COR-L47 (cell line): ENCODE data around the gene ABLIM3.

Experiments
- DNase-seq: peaks from one replicate; lab custom pipeline; 2025; lab: John Stamatoyannopoulos, UW

ABLIM3 gene

DNA sequence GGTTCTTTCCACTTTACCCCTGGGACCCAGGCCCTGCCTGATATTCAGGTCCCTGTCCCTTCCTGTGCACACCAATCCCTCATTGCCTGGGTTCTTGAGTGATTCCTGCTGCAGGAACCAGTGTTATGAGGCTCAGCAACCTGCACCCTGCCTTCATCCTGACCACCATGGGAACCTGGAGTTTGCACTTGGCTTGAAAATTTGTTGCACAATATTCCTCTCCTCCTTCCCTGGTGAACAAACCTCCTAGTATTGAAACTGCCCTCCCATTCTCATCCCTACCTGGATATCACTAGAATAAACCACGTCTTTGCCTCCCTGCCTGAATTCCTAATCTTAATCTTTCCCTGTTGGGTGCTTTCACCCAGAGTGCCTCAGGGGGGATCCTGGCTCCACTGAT lies 78.3 kb downstream of the ABLIM3 start:
- no peak for DNase-seq

DNA sequence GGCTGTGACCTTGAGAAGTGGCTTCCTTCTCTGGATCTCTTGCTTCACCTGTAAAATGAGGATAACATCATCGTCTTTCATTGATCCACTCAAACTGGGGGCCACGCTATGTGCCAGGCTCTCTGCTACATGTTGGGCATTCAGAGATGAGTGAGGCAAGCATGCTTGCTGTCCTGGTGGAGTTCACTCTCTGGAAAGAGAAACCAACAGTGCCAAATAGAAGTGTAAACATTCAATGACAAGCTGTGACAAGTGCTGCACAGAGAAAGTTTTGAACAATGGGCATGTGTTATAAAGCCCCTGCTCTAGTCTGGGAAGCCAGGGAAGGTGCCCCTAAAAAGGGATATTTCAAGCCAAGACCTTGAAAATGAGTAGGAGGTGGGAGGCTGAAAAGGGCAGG lies 79.5 kb downstream of the ABLIM3 start:
- no peak for DNase-seq

DNA sequence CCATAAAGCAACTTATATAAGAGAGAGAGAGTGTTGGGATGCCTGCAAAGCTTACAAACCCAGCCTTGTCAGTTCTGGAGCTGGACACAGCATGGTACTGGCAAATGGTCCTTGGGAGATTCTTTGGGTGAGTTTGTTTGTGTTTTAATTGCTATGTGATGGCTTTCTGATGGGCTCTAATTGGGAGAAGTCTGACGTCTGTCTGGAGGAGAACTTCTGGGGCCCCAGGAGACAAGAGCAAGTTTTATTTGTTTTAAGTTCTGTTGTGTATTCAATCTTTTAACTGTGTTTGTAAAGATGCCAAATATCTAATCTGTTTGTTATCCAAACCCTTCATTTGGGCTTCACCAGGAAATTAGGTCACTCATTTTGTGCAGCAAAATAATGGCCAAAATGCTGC lies 80.0 kb downstream of the ABLIM3 start:
- no peak for DNase-seq

DNA sequence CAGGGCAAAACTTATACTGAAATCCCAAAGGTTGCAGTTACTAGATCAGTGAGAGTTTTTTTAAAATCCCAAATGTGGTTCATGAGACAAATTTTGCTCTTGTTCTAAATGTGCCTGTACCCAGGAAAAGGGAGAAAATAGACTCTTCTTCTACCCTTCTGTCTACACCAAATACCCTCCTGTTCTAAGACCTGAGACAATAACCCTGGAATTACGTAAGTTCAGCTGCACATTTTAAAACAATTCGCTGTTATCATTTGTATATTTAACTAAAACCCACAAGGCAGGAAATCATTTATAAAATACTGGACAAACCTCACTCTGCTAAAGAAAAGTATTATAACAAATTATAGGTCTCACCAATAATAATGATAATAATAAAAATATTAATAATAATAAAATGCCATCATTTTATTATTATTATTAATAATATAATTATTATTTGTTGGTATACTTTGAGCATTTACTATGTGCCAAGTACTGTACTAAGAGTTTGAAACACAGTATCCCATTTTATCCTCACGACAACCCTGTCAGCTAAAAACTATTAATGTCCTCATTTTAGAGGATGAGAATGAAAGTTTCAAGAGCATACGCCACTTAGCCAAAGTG lies 80.5 kb downstream of the ABLIM3 start:
- no peak for DNase-seq

DNA sequence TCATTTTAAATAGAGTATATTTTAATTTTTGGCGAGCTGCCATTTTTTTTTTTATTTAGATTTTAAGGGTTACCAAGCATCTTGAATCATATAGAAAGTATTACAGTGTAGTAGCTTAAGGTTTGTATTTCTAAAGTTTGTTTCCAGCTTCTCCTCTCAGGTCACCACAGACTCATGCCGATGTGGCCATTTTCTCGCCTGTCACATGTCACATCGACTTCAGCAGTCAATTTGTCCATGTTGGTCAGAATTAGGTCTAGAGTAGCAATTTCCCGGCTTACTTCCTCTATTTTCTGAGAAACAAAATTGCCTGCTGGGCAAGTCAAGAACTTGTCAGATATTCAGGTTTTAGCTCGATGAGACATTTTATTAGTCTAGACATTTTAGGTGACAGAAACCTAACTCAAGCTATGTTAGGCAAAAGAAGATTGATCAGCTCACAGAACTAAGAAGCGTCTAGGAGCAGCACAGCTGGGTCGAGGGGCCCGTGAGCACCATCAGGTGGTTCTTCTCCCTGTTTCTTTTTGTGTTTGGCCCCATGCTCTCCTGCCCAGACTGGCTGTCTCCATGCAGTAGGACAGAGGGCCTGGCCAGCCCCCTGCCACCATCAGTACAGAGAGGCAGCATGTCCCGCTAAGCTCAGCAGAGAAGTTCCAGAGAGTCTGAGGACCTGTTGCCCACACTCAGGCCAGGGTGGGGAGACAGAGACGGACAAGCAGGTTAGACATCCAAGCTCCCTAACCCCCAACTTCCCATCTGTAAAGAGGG lies 82.0 kb downstream of the ABLIM3 start:
- no peak for DNase-seq

DNA sequence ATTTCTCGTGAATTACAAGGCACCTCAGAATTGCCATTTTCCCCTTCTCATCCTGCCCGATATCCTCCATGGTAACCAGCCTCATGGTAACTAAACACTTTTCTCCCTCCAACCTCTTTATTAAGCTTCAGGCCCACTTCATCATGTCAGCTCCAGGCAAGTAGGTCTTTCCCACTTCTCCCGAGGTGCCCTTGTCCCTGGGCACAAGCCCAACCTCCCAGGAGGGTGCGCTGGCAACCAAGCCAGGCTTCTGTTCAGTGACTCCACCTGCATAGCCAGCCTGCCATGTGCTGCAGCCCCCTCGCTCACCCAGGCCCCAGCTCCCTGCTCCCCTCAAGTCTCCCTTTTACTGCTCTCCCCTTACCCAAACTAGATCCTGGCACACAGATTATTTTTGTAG lies 83.0 kb downstream of the ABLIM3 start:
- no peak for DNase-seq

DNA sequence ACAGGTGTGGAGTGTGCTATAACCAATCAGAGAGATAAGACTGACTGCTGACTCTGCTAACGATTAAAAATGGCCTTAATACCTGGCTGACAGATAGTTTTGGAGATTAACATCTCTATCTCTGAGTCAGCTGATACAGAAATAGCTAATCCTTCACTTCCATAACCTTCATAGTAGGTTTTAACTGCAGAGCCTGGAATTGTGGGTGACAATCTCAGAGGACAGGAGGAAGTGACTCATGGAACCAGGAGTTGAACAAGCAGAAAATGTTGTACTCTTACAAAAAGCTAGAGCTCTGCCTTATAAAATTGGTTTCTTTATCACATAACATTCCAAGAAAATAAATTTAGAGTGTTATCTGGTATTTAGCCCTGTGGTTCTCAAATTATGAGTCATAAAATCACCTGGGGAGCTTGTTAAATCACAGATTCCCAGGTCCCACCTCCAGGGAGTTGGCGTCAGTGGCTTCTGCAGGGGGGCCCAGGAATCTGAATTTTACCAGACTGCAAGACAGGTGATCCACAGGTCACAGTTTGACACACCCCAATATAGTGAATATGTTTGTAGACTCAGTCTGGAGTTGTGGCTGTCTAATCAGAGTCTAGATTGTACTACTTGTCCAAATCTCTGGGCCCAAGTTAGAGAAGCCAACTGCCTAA lies 86.0 kb downstream of the ABLIM3 start:
- DNase-seq = no peak

DNA sequence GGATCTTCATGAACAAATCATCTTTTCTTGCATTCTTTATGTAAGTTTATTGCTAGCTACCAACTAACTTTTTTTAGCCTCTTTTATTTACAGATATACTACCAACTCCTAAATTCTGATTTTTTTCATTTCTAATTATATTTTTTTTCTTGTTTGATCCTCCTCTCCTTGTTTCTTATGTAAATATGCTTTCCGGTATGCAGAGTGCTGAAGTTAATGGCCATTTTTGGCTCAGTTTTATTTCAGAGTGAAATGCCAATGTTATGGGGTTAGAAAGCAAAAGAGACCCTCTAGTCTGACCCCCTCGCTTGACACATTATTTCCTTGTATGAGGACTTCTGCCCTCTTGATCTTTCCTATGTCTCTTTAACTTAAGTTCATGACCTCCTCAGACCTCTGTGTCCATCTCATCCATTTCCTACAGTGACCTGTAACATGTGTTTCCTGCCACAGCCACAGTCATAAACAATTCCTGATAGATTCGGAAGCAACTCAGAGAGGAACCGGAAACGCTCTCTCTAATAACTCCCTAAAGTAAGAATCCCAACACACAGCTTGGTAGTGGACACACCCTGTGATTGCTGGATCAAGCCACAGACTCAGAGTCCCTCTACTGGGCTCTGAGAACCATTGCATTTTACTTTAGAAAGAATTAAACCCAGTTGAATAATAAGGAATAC lies 87.5 kb downstream of the ABLIM3 start:
- peak; percentile 37 for DNase-seq

DNA sequence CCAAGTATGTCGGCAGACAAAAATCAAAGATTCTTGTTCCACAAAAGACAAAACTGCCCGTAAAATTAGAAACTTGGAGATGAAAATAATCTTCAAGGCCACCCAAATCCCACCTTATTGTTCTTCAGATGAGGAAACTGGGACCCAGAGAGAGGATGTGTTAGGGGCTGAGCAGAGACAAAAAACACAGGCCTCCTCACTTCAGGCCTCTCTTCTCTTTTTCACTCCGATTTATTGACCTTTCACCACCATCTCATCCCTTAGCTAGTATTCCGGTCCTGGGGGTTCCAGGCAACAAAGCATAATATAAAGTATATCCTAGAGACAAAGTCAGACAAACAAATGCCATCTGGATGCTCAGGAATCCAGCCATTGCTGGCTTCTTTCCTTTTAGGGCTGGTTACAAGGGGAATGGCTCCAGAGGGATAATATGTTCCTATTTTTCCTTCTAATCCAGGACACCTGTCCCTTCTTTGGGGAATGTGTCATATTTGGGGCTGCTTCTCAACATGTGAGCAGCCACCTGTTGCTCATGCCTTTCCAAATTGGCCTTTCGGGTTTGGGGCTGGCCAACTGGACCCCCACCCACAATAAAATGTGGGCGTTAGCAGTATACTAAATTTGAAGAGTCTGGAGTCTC lies 88.1 kb downstream of the ABLIM3 start:
- DNase-seq = no peak

DNA sequence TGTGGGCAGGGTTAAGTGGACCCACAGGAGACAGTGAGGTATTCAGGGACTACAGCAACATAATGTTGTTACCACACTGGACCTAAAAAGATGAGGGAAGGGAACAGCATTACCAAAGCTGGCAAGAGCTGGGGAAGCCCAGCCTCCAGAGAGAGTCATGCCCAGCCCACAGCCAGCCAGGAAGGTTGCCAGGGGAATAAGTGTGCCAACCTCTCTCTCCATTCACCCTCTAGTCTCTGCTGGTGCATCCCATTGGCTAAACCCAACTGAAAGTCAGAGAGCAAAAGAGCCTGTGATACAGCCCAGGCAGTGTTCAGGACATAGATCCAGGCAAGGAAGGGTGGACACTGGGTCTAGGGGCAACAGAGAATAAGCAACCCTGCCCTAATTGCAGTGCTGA lies 94.5 kb downstream of the ABLIM3 start:
- DNase-seq = no peak

DNA sequence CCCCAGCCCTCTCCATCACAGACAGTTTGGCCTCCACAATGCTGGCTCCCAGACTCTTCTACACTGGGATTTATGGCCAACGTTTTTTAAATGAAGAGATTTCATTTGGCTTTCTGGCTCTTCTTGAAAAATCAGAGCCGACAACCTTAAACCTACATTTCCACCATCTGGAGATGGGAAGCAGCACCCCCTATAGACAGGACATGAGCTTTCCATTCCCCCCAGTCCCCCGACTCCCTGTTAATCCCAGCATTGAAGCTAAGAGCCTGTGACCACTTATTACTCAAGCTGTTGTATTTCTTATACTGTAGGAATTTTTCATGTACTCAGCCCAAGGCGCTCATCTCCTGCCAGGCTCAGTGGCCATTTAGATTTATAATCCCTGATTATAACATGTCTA lies 96.4 kb downstream of the ABLIM3 start:
- DNase-seq = no peak

DNA sequence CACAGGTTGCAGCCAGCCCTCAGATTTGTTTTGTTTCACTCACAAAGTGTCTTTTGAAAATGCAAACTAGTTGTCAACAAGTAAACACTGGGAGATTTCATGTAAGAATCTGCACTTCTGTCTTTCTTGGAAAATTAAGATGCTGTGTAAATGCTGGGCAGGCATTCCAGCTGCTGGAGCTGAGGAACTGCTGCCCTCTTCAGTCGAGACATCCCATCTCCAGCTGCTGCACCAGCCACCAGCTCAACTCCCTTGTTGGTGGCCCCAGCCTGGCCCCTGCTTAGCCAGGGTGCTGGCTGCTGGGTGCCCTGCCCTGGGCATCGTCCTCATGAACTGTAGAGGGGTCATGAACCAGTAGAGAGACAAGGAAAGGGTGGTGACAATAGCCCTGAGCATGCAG lies 97.2 kb downstream of the ABLIM3 start:
- DNase-seq = no peak

DNA sequence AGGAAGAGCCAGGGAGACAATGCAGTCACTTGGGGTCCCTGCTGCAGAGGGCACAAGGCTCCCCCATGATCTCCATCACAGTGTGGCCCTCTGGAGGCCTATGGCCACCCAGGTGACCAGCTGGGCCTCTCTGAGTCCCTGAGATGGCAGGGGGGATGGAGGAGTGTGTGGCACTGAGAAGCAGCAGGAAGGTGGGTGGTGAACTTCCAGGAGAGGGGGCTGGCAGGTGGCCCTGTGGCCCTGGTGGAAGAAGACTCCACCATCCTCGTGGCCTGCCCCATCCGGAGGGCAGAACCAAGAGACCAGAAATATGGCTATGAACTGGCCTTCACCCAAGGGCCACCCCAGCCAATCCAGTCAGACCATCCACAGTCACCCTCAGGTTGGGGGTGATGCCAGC lies 98.6 kb downstream of the ABLIM3 start:
- no peak for DNase-seq

DNA sequence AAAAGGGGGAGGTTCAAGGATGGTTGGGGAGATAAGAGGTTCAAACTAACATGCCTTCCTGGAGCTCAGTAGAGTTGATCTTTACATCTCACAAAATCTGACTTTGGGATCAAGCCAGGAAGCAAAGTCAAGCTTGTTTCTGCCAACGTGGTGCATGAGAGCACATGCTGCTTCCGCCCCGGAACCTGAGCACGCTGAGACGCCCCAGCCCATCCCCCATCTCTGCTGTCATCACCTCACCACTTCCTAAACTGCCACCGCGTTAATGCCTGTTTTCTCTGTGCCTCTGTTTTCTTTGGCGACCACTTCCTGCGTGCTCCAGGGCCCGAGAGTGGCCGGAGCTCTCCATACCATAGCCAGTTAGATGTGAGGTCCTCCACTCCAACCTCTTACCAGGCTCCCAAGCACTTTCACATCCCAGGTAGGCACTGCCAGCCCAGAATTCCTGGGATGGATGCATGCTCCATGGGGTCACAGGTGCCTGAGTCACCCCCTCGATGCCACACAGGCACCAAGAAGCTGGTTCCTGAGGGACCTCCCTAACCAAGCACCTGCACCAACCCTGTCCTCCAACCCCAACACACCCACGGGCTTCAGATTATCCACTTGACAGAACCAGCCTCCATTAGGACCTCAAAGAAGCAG lies 99.2 kb downstream of the ABLIM3 start:
- no peak for DNase-seq

DNA sequence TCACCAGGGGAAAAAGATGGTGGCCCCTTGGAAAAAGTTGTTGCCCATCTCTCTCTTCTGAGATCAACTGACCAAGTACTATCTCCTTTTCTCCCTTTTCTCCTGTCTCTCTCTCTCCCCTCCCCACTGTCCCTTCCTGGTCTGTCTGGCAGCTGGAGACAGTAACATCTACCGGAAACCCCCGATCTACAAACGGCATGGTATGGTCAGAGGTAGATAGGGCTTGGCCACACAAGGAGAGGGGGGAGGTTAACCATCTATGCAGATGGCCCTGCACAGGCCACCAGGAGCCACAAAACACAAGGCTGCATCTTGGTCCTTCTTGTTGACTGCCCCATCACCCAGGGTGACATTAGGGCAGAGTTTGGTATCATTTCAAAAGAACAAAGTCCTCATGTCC lies 101.0 kb downstream of the ABLIM3 start:
- no peak for DNase-seq

DNA sequence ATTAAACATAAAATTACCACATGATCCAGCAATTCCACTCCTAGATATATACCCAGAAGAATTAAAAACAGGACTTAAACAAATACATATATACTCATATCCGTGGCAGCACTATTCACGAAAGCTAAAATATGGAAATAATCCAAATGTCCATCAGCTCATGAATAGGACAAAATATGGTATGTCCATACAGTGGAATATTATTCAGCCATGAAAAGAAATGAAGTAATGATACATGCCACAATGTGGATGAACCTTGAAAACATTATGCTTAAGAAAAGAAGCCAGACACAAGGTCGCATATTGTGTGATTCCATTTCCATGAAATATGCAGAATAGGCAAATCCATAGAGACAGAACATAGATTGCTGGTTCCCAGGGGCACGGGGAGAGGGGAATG lies 105.6 kb downstream of the ABLIM3 start:
- DNase-seq = no peak

DNA sequence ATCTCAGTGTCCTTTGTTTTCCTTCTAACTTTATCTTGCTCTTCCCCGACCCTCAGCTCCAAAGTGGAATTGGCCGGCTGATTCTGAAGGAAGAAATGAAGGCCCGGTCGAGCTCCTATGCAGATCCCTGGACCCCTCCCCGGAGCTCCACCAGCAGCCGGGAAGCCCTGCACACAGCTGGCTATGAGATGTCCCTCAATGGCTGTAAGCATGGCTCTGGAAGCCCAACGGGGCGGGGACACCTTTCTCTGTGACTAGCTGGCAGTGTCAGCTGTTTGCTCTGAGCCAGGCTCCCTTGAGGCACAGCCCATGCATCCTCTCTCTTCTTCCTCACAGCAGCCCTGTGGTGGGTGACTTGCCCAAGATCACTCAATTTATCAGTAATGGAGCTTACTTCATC lies 106.4 kb downstream of the ABLIM3 start:
- no peak for DNase-seq

DNA sequence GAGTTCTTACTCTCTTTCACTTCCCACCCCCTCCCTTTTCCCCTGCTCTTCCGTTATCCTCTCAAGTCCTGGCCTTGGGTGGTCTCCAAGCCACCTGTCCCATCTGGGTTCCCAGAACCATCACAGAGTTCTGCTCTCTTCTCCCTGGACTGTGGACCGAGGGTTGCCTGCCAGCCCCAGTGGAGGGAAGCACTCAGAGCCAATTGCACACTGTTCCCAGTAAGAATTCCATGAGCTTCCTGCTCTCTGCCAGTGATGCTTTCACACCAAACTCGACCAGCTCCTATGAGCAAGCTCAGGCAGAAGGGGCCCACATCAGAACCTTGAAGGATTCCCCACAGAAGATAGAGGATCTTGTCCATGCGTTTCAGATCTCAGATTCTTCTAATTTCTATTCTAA lies 110.3 kb downstream of the ABLIM3 start:
- DNase-seq = no peak

DNA sequence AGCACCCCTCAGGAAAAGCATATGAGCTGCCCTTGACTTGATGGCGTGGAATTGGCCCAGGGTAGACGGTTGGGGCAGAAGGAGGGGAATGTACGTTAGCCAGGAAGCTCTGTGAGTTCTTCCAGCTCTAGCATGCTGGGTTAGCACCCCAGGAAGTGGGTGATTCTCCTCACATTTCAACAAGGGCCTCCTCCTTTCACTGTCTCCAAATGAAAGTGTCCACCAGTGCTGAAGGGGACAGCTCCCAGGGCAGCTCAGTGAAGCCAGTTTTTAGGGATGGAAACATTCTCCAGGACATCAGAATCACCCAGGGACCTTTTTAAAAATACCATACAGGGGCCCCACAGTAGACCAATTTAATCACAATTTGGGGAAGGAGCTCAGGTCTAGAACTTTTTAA lies 113.2 kb downstream of the ABLIM3 start:
- no peak for DNase-seq

DNA sequence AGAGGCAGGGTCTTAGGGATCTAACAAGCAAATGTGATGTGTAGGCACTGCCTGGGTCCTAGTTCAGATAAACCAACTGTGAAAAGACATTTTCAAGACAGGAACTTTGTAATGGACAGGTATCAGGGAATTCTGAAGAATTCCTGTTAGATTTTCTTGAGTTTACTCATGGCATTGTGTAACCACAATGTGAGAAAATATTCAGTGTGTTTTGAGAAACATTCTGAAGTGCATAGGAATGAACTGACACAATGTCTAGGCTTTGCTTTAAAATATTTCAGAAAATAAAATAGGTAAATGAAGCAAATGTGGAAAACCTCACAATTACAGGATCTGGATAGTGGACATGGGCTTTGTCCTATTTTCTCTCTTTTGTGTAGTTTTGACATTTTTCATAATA lies 115.2 kb downstream of the ABLIM3 start:
- no peak for DNase-seq

DNA sequence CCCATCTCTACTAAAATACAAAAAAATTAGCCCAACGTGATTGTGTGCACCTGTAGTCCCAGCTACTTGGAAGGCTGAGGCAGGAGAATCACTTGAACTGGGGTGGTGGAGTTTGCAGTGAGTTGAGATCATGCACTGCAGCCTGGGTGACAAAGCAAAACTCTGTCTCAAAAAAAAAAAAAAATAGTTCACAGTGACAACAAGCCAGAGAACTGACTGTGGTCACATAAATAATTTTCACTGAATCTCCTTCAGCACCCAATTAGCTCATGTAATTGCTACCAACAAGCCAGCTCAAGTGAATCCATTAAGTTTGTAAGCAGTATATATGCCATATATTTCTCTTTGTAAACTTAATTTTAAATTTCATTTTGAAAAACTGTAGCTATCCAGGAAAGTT lies 115.8 kb downstream of the ABLIM3 start:
- no peak for DNase-seq
